NCI-H345 (cell line): ENCODE data around the gene ZSCAN10.
"Not testable (repeated sequence)": the region's sequence is repeated elsewhere in the genome, so short reads cannot be mapped to it uniquely, and the experiment has no call there.

Experiments used
- DNase-seq: peaks from one replicate; lab custom pipeline; 2025; lab: John Stamatoyannopoulos, UW

ZSCAN10 gene

DNA sequence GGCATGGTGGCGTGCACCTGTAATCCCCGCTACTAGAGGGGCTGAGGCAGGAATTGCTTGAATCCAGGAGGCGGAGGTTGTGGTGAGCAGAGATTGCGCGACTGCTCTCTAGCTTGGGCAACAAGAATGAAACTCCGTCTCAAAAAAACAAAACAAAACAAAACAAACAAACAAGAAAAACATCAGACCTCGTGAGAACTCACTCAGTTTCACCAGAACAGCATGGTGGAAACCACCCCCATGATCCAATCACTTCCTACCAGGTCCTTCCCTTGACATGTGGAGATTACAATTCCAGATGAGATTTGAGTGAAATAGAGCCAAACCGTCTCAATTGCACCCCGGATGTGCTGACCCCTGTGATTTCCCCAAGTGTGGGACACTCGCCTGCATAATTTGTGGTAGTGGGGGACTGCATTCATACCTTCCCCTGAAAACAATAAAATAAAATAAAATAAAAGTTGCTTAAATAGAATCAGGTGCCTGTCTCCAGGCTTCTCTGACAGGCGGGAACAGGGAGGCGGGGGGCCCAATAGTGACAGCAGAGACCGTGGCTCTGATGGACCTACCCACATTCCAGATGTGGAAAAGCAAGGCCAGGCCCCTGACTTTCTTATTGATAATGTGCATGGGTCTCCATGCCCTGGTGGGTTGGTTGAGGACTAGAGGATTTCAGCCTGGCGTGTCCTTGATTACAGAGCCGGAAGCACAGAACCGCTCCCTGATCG, 13.1 kb downstream of the ZSCAN10 start:
- no peak for DNase-seq

GRCh38 chr16:3084969-3085670, 14.0 kb downstream of the ZSCAN10 start:
- no peak for DNase-seq

GRCh38 chr16:3084491-3084890, 14.6 kb downstream of the ZSCAN10 start:
- DNase-seq, result no peak

- not testable (repeated sequence) for DNase-seq
These were observed 15.7 kb downstream of the ZSCAN10 start for GRCh38 chr16:3083408-3083807.

DNA sequence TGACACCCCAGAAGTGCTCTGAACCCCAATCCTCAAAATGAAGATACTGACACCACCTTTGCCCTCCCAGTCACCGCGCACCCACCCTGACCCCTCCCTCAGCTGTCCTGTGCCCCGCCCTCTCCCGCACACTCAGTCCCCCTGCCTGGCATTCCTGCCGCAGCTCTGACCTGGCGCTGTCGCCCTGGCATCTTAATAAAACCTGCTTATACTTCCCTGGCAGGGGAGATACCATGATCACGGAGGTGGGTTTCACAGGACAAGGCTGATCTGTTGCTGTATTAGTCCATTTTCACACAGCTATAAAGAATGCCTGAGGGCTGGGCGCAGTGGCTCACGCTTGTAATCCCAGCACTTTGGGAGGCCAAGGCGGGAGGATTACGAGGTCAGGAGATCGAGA, 17.1 kb downstream of the ZSCAN10 start:
- not testable (repeated sequence) for DNase-seq

GRCh38 chr16:3080024-3080423, 19.1 kb downstream of the ZSCAN10 start:
- DNase-seq, result no peak

GRCh38 chr16:3076577-3076976, 22.5 kb downstream of the ZSCAN10 start:
- no peak for DNase-seq

GRCh38 chr16:3075946-3076345, 23.1 kb downstream of the ZSCAN10 start:
- DNase-seq, result not testable (repeated sequence)

- DNase-seq, result no peak
These were observed 23.6 kb downstream of the ZSCAN10 start for GRCh38 chr16:3075523-3075915.

- DNase-seq, result no peak
These were observed 24.1 kb downstream of the ZSCAN10 start for GRCh38 chr16:3074860-3075522.

DNA sequence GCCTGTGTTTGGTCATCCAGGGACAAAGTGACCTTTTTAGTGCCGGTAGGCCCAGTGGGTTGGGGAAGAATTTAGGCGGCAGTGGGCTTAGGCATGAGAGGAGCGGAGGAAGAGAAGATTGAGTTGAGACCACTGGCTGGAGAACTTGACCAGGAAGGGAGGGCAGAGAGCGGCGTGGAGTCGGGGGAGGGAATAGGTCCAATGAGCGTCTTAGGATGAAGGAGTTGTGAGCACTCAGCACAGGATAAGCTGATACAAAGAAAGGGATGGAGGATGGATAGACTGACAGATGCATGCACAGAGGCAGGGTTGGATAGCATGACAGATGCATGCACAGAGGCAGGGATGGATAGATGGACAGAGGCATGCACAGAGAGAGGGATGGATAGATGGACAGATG, 25.6 kb downstream of the ZSCAN10 start:
- DNase-seq, result no peak

DNA sequence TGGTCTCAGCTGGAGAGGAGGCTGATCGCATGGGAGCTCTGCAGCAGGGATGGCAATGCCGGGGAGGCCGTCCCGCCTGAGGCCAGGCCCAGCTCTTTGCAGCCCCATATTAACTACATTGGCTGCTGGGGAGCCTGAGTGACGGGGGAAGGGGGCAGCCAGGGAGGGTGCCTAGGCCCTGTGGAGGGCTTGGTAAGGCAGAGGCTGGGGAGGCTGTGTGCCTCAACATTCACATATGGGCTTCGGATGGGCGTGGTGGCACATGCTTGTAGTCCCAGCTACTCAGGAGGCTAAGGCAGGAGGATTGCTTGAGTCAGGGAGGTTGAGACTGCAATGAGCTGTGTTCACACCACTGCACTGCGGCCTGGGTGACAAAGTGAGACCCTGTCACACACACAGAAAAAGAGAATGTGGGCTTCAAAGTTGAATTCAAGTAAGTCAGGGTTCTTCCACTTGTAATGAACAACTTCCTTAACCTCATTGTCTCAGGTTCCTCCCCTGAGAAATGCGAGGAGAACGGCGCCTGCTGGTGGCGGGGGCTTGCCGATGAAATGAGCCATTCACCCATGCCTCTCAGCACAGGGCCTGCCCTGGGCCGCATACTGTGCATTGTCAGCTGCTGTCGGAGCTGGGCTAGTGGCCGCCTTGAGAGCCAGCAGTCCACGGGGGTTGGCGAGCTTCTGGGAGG, 26.4 kb downstream of the ZSCAN10 start:
- not testable (repeated sequence) for DNase-seq

DNA sequence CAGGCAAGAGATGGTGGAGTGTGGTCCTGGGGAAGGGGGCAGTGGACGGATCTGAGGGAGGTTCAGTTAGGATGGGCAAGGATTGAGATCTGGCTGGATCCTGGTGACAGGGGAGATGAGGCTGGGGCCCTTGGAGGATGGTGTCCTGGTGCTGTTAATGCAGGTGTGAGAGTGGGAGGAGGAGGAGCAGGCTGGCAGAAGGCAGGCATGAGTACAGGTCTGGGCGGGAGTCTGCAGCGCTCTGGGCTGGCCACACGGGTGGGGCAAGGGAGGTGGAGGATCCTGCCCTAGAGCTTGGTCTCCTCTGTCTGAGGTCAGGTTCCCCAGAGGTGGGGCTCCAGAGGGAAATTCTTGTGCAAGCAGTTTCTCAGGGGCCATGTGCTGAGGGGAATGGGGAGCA, 26.9 kb downstream of the ZSCAN10 start:
- DNase-seq, result not testable (repeated sequence)

GRCh38 chr16:3071655-3072054, 27.4 kb downstream of the ZSCAN10 start:
- DNase-seq, result no peak

DNA sequence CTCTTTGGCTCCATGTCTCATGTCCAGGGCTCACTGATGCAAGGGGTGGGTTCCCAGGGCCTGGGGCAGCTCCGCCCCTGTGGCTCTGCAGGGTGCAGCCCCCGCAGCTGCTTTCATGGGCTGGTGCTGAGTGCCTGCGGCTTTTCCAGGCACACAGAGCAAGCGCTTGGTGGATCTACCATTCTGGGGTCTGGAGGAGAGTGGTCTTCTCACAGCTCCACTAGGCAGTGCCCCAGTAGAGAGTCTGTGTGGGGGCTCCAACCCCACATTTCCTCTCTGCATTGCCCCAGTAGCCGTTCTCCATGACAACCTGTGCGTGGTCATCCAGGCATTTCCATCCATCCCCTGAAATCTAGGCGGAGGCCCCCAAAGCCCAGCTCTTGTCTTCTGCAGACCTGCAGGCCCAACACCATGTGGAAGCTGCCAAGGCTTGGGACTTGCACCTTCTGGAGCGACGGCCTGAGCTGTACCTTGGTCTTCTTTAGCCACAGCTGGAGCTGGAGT, 28.4 kb downstream of the ZSCAN10 start:
- no peak for DNase-seq

DNA sequence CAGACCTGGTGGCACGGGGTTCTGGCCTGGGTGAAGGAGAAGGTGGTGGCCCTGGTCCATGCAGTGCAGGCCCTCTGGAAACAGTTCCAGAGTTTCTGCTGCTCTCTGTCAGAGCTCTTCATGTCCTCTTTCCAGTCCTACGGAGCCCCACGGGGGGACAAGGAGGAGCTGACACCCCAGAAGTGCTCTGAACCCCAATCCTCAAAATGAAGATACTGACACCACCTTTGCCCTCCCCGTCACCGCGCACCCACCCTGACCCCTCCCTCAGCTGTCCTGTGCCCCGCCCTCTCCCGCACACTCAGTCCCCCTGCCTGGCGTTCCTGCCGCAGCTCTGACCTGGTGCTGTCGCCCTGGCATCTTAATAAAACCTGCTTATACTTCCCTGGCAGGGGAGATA, 29.9 kb downstream of the ZSCAN10 start:
- not testable (repeated sequence) for DNase-seq

GRCh38 chr16:3068487-3068886, 30.6 kb downstream of the ZSCAN10 start:
- no peak for DNase-seq

DNA sequence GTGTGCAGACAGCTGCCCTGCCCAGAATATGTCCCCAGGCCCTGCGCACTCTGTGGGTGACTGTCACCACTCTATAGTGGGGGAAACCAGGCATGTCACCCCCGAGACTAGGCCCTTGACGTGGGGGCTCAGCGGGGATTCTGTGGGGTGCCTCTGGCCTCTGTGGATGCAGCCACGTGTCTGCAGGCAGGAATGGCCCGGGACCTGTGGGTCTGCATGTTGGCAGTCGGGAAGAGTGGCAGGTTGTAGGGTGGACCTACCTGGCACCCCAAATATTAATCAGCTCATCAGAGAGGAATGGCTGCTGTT, 32.7 kb downstream of the ZSCAN10 start:
- DNase-seq, result no peak

GRCh38 chr16:3065742-3066439, 33.2 kb downstream of the ZSCAN10 start:
- no peak for DNase-seq

GRCh38 chr16:3065069-3065741, 33.9 kb downstream of the ZSCAN10 start, which contains the start of gene IL32:
TSS of gene IL32 (plus strand) at chr16:3065640. CDS start at chr16:3065812, 172 bp downstream.
- no peak for DNase-seq
